ENCODE measurements around the gene AHCTF1. TPM values are rescaled to one million over a fixed set of nuclear protein-coding genes. Genes with fewer than 3 reads are reported as not detected.

Gene AHCTF1
- polyA plus RNA-seq, result 21.4 TPM
- long read RNA-seq, donor 1, result 0 reads
- long read RNA-seq, donor 2, partial matches to known transcripts, result 6 of 6 reads
- long read RNA-seq, donor 2, other reads (novel, unspliced or antisense), result 0 of 6 reads
- long read RNA-seq, donor 3, result 0 reads
- long read RNA-seq, donor 4, result 0 reads
- long read RNA-seq, donor 5, result 0 reads
- long read RNA-seq, donor 6, full-length matches to known transcripts, result 2 of 9 reads
- long read RNA-seq, donor 6, partial matches to known transcripts, result 7 of 9 reads
- long read RNA-seq, donor 6, other reads (novel, unspliced or antisense), result 0 of 9 reads
- long read RNA-seq, donor 7, full-length matches to known transcripts, result 1 of 8 reads
- long read RNA-seq, donor 7, partial matches to known transcripts, result 7 of 8 reads
- long read RNA-seq, donor 7, other reads (novel, unspliced or antisense), result 0 of 8 reads
- long read RNA-seq, donor 8, partial matches to known transcripts, result 8 of 8 reads
- long read RNA-seq, donor 8, other reads (novel, unspliced or antisense), result 0 of 8 reads
- long read RNA-seq, donor 9, result 0 reads
- long read RNA-seq, donor 10, full-length matches to known transcripts, result 1 of 14 reads
- long read RNA-seq, donor 10, partial matches to known transcripts, result 13 of 14 reads
- long read RNA-seq, donor 10, other reads (novel, unspliced or antisense), result 0 of 14 reads
- long read RNA-seq, donor 11, result 0 reads

- Histone ChIP-seq H3K4me1 (ENCODE audit: control insufficient read depth, insufficient read depth, low read length) (peaks cover 7% of the 10 kb centered on the region), H3K27me3 (ENCODE audit: control insufficient read depth, insufficient read depth, low read length) (no peaks in the 10 kb centered on the region), H3K27ac (ENCODE audit: low read length) (peak within 1 kb of the TSS; percentile 98), H3K9me3 (ENCODE audit: control insufficient read depth, low read depth, low read length) (no peaks in the 10 kb centered on the region), H3K36me3 (ENCODE audit: control insufficient read depth, insufficient read depth, low read length) (peaks cover 6% of the 10 kb centered on the region), H3K4me3 (ENCODE audit: low read length) (peak within 1 kb of the TSS; percentile 92)
- DNase-seq, result peak; percentile 96 to 98
- no CpG with 5 or more reads among the region's 90 CpGs for WGBS (ENCODE audit: insufficient coverage, low lambda C conversion rate)
These were observed at the start of gene AHCTF1 for GRCh38 chr1:246931549-246932365. AHCTF1 (minus strand) TSS chr1:246931948; CDS start chr1:246918370, 13,578 bp downstream.

GRCh38 chr1:246978785-246979184, 47.0 kb upstream of the AHCTF1 start:
- Histone ChIP-seq H3K4me1 (ENCODE audit: control insufficient read depth, insufficient read depth, low read length) (no peaks in the 10 kb centered on the region), H3K9me3 (ENCODE audit: control insufficient read depth, low read depth, low read length) (peaks cover 27% of the 10 kb centered on the region), H3K4me3 (ENCODE audit: low read length) (no peak overlapping the region), H3K27me3 (ENCODE audit: control insufficient read depth, insufficient read depth, low read length) (no peaks in the 10 kb centered on the region), H3K36me3 (ENCODE audit: control insufficient read depth, insufficient read depth, low read length) (no peaks in the 10 kb centered on the region), H3K27ac (ENCODE audit: low read length) (no peak overlapping the region)
- no peak for DNase-seq
- no CpG with 5 or more reads among the region's 6 CpGs for WGBS (ENCODE audit: insufficient coverage, low lambda C conversion rate)

- H3K36me3 ChIP-seq (ENCODE audit: control insufficient read depth, insufficient read depth, low read length), result no peaks in the 10 kb centered on the region
- no peak overlapping the region for H3K4me3 ChIP-seq (ENCODE audit: low read length)
- H3K9me3 ChIP-seq (ENCODE audit: control insufficient read depth, low read depth, low read length), result peaks cover 25% of the 10 kb centered on the region
- no peaks in the 10 kb centered on the region for H3K4me1 ChIP-seq (ENCODE audit: control insufficient read depth, insufficient read depth, low read length)
- no CpG with 5 or more reads among the region's 2 CpGs for WGBS (ENCODE audit: insufficient coverage, low lambda C conversion rate)
- no peak overlapping the region for H3K27ac ChIP-seq (ENCODE audit: low read length)
- DNase-seq, result no peak
- H3K27me3 ChIP-seq (ENCODE audit: control insufficient read depth, insufficient read depth, low read length), result no peaks in the 10 kb centered on the region
These were observed 46.5 kb upstream of the AHCTF1 start for GRCh38 chr1:246978281-246978680.

GRCh38 chr1:246971969-246972368, 40.2 kb upstream of the AHCTF1 start:
- no peak overlapping the region for H3K4me3 ChIP-seq (ENCODE audit: low read length)
- H3K36me3 ChIP-seq (ENCODE audit: control insufficient read depth, insufficient read depth, low read length), result no peaks in the 10 kb centered on the region
- H3K4me1 ChIP-seq (ENCODE audit: control insufficient read depth, insufficient read depth, low read length), result no peaks in the 10 kb centered on the region
- H3K27ac ChIP-seq (ENCODE audit: low read length), result no peak overlapping the region
- no peak for DNase-seq
- no CpG with 5 or more reads among the region's 7 CpGs for WGBS (ENCODE audit: insufficient coverage, low lambda C conversion rate)
- H3K9me3 ChIP-seq (ENCODE audit: control insufficient read depth, low read depth, low read length), result peaks cover 9% of the 10 kb centered on the region
- H3K27me3 ChIP-seq (ENCODE audit: control insufficient read depth, insufficient read depth, low read length), result no peaks in the 10 kb centered on the region

GRCh38 chr1:246971090-246971721, 39.5 kb upstream of the AHCTF1 start:
- Histone ChIP-seq H3K4me3 (ENCODE audit: low read length) (no peak overlapping the region), H3K27me3 (ENCODE audit: control insufficient read depth, insufficient read depth, low read length) (no peaks in the 10 kb centered on the region), H3K36me3 (ENCODE audit: control insufficient read depth, insufficient read depth, low read length) (no peaks in the 10 kb centered on the region), H3K27ac (ENCODE audit: low read length) (no peak overlapping the region), H3K4me1 (ENCODE audit: control insufficient read depth, insufficient read depth, low read length) (no peaks in the 10 kb centered on the region), H3K9me3 (ENCODE audit: control insufficient read depth, low read depth, low read length) (peaks cover 9% of the 10 kb centered on the region)
- DNase-seq, result no peak
- WGBS (ENCODE audit: insufficient coverage, low lambda C conversion rate), result no CpG with 5 or more reads among the region's 12 CpGs

GRCh38 chr1:246969621-246970020, 37.9 kb upstream of the AHCTF1 start:
- H3K4me1 ChIP-seq (ENCODE audit: control insufficient read depth, insufficient read depth, low read length), result no peaks in the 10 kb centered on the region
- no CpG with 5 or more reads among the region's 3 CpGs for WGBS (ENCODE audit: insufficient coverage, low lambda C conversion rate)
- no peaks in the 10 kb centered on the region for H3K36me3 ChIP-seq (ENCODE audit: control insufficient read depth, insufficient read depth, low read length)
- H3K27ac ChIP-seq (ENCODE audit: low read length), result no peak overlapping the region
- H3K4me3 ChIP-seq (ENCODE audit: low read length), result no peak overlapping the region
- H3K27me3 ChIP-seq (ENCODE audit: control insufficient read depth, insufficient read depth, low read length), result no peaks in the 10 kb centered on the region
- peaks cover 9% of the 10 kb centered on the region for H3K9me3 ChIP-seq (ENCODE audit: control insufficient read depth, low read depth, low read length)
- no peak for DNase-seq

- H3K27ac ChIP-seq (ENCODE audit: low read length), result no peak overlapping the region
- WGBS (ENCODE audit: insufficient coverage, low lambda C conversion rate), result no CpG with 5 or more reads among the region's 2 CpGs
These were observed 34.8 kb upstream of the AHCTF1 start for GRCh38 chr1:246966502-246966901.

GRCh38 chr1:246959944-246960693, 28.4 kb upstream of the AHCTF1 start:
- H3K27me3 ChIP-seq (ENCODE audit: control insufficient read depth, insufficient read depth, low read length), result no peaks in the 10 kb centered on the region
- no peak overlapping the region for H3K27ac ChIP-seq (ENCODE audit: low read length)
- H3K36me3 ChIP-seq (ENCODE audit: control insufficient read depth, insufficient read depth, low read length), result no peaks in the 10 kb centered on the region
- 100% methylated on average over 1 of the region's 1 CpG for WGBS (ENCODE audit: insufficient coverage, low lambda C conversion rate)
- H3K4me1 ChIP-seq (ENCODE audit: control insufficient read depth, insufficient read depth, low read length), result no peaks in the 10 kb centered on the region
- no peaks in the 10 kb centered on the region for H3K9me3 ChIP-seq (ENCODE audit: control insufficient read depth, low read depth, low read length)
- H3K4me3 ChIP-seq (ENCODE audit: low read length), result no peak overlapping the region
- no peak for DNase-seq

More at GRCh38 chr1:246966502-246966901, 34.8 kb upstream of the AHCTF1 start:
- H3K9me3 ChIP-seq (ENCODE audit: control insufficient read depth, low read depth, low read length), result no peaks in the 10 kb centered on the region
- no peaks in the 10 kb centered on the region for H3K27me3 ChIP-seq (ENCODE audit: control insufficient read depth, insufficient read depth, low read length)
- H3K4me3 ChIP-seq (ENCODE audit: low read length), result no peak overlapping the region
- no peak for DNase-seq
- H3K36me3 ChIP-seq (ENCODE audit: control insufficient read depth, insufficient read depth, low read length), result no peaks in the 10 kb centered on the region
- no peaks in the 10 kb centered on the region for H3K4me1 ChIP-seq (ENCODE audit: control insufficient read depth, insufficient read depth, low read length)

GRCh38 chr1:246954126-246954525, 22.4 kb upstream of the AHCTF1 start:
- no CpG with 5 or more reads among the region's 4 CpGs for WGBS (ENCODE audit: insufficient coverage, low lambda C conversion rate)
- Histone ChIP-seq H3K4me1 (ENCODE audit: control insufficient read depth, insufficient read depth, low read length) (no peaks in the 10 kb centered on the region), H3K9me3 (ENCODE audit: control insufficient read depth, low read depth, low read length) (no peaks in the 10 kb centered on the region), H3K27ac (ENCODE audit: low read length) (no peak overlapping the region), H3K27me3 (ENCODE audit: control insufficient read depth, insufficient read depth, low read length) (no peaks in the 10 kb centered on the region), H3K4me3 (ENCODE audit: low read length) (no peak overlapping the region), H3K36me3 (ENCODE audit: control insufficient read depth, insufficient read depth, low read length) (no peaks in the 10 kb centered on the region)
- DNase-seq, result no peak

Data from large intestine (tissue), 12 donors.